Measurements from ENCODE around the gene LPAR2. TPM values are rescaled to one million over a fixed set of nuclear protein-coding genes. Genes with fewer than 3 reads are reported as not detected.
"Not testable (repeated sequence)": the region's sequence is repeated elsewhere in the genome, so short reads cannot be mapped to it uniquely, and the experiment has no call there.

Gene LPAR2
- total RNA-seq, 3 donors from 2014 or later: 9.4 to 15.1 (median 14.7) TPM

DNA sequence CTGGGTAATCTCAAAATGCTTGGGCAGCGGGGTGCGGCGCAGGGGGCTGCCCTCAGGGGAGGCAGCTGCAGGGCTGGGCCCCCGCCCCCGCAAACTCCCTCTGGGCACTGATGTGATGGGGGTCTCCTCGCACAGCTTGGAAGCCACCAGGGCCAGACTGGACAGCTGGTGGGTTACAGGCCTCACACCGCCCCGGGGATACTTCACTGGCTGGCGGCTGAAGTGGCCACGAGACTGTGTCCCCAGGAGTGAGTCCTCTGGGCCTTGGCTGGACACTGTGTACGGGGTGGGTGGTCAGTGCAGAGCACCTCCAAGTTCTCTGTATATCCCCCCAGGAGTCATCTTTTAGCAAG, 2.0 kb upstream of the LPAR2 start:
- no peaks in the 10 kb centered on the region for H3K9me3 Mint-ChIP-seq
- peaks cover 19% of the 10 kb centered on the region for H3K36me3 Mint-ChIP-seq (ENCODE audit: insufficient read depth)
- H3K27me3 Mint-ChIP-seq (ENCODE audit: low read depth): no peaks in the 10 kb centered on the region
- ATAC-seq (no peak), DNase-seq (no peak)
- no peak overlapping the region for H3K4me3 Mint-ChIP-seq
- peaks cover 29% of the 10 kb centered on the region for H3K4me1 Mint-ChIP-seq (ENCODE audit: low read depth)

- H3K27me3 Mint-ChIP-seq (ENCODE audit: low read depth): no peaks in the 10 kb centered on the region
- ATAC-seq (peak; percentile 35 to 53), DNase-seq (peak; percentile 60)
- H3K4me1 Mint-ChIP-seq (ENCODE audit: low read depth): peaks cover 23% of the 10 kb centered on the region
- H3K36me3 Mint-ChIP-seq (ENCODE audit: insufficient read depth): peaks cover 9% of the 10 kb centered on the region
- H3K9me3 Mint-ChIP-seq: no peaks in the 10 kb centered on the region
- peak overlapping the region; percentile 74 for H3K4me3 Mint-ChIP-seq
Measured at GRCh38 chr19:19628501-19629134, 598 bp upstream of the LPAR2 start.

DNA sequence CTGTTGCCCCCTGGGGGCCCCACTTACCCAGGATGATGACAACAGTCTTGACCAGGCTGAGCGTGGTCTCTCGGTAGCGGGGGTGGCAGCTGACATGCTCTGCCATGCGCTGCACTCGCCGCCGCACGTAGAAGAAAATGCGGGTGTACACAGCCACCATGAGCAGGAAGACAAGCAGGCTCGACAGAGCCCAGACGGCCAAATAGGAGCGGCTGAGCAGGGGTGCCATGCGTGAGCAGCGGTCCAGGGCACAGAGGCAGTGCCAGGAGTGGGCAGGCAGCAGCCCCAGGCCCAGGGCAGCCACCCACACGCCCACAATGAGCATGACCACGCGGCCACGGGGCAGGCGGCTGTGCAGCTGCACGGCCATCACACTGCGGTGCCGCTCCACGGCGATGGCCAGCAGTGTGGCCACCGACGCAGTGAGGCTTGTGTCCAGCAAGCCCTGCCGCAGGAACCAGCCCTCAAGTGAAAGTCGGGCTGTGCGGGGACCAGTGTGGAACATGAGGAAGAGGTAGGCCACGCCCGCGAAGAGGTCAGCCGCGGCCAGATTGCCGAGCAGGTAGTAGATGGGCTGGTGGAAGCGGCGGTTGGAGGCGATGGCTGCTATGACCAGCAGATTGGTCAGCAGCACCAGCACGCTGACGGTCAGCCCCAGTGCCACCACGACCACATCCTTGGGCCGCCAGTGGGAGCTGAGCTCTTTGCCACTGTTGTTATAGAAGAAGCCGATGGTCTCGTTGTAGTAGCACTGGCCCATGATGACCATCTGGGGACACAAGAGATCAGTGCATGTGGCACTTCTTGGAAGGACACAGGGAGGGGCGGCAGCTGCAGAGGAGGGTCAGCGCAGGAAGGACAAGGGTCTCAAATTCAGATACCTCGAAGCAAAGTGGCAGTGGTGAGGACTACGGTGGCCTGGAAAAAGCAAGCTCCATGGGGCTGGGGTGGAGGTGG, 1.2 kb downstream of the LPAR2 start:
- no peaks in the 10 kb centered on the region for H3K27me3 Mint-ChIP-seq (ENCODE audit: low read depth)
- ATAC-seq: no peak
- peak overlapping the region; percentile 91 for H3K4me3 Mint-ChIP-seq
- peaks cover 4% of the 10 kb centered on the region for H3K36me3 Mint-ChIP-seq (ENCODE audit: insufficient read depth)
- H3K9me3 Mint-ChIP-seq: no peaks in the 10 kb centered on the region
- H3K4me1 Mint-ChIP-seq (ENCODE audit: low read depth): peaks cover 21% of the 10 kb centered on the region
- no peak for DNase-seq

DNA sequence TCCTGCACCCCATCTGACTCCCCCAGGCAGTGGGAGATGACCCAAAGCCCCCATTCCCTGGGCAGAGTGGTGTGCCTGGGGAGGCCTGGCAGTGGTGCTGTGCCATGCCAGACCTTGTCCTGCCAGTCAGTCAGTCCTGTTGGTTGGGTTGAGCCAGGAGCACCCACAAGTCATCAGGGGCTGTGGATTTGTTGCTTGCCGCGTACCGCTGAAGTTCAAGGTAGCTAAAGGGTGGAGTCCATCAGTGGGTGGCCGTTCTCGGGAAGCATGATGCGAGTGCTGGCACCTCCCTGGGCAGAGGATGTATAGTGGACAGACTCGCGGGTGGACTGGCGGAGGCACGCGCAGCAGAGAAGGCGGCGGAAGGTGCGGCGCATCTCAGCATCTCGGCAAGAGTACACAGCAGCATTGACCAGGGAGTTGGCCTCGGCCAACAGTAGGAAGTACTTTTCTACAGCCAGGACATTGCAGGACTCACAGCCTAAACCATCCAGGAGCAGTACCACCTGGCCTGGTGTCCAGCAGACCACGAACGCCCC, 3.9 kb downstream of the LPAR2 start:
- Mint-ChIP-seq H3K27me3 (ENCODE audit: low read depth) (no peaks in the 10 kb centered on the region), H3K4me3 (no peak overlapping the region), H3K9me3 (no peaks in the 10 kb centered on the region), H3K36me3 (ENCODE audit: insufficient read depth) (peaks cover 2% of the 10 kb centered on the region), H3K4me1 (ENCODE audit: low read depth) (peaks cover 25% of the 10 kb centered on the region)
- no peak for ATAC-seq
- no peak for DNase-seq

- Mint-ChIP-seq H3K27me3 (ENCODE audit: low read depth) (no peaks in the 10 kb centered on the region), H3K36me3 (ENCODE audit: insufficient read depth) (peaks cover 2% of the 10 kb centered on the region), H3K4me3 (no peak overlapping the region), H3K9me3 (no peaks in the 10 kb centered on the region), H3K4me1 (ENCODE audit: low read depth) (peaks cover 27% of the 10 kb centered on the region)
- DNase-seq (no peak), ATAC-seq (no peak)
Measured at GRCh38 chr19:19623383-19623782, 4.6 kb downstream of the LPAR2 start.

DNA sequence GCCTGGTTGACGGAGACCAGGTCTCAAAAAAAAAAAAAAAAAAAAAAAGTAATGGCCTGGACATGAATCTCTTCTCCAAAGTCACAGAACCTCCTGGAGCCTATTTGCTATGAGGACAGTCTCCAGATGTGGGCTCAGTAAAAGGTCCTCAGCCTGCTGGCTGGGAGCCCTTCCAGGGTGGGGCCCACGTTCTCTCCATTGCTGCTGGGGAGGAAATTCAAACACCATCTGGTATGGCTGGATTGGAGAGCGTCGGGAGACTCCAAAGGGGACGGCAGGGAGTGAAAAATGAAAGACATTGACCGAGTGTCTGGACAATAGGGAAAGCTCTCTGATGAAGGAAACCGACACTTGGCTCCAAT, 8.2 kb downstream of the LPAR2 start:
- H3K9me3 Mint-ChIP-seq: no peaks in the 10 kb centered on the region
- peaks cover 37% of the 10 kb centered on the region for H3K4me1 Mint-ChIP-seq (ENCODE audit: low read depth)
- no peak for ATAC-seq
- H3K4me3 Mint-ChIP-seq: no peak overlapping the region
- no peaks in the 10 kb centered on the region for H3K27me3 Mint-ChIP-seq (ENCODE audit: low read depth)
- no peak for DNase-seq
- H3K36me3 Mint-ChIP-seq (ENCODE audit: insufficient read depth): no peaks in the 10 kb centered on the region

DNA sequence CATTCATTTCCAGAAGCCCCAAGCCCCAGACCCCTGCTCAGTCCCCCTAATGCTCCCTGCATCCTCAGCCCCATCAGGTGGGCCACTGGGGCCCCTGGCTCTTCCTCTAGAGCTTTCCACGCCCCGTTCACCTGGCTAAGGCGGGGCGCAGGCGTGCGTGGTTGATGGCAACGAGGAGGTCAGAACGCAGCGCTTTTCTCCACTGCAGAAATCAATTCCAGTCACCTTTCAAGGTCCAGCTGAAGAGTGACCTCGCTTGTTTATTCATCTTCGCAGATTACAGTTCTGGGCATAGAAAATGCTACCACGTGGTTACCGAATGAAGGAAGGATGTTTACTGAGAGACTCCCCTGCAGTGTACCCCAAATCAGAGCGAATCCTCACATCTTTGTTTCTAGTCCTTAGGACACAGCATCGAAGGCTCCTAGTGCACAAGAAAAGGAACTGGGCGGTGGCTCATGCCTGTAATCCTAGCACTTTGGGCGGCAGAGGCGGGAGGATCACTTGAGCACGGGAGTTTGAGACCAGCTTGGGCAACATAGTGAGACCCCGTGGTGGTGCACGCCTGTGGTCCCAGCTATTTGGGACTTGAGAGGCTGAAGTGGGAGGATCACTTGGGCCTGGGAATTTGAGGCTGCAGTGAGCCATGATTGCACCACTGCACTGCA, 8.7 kb downstream of the LPAR2 start:
- no peaks in the 10 kb centered on the region for H3K36me3 Mint-ChIP-seq (ENCODE audit: insufficient read depth)
- DNase-seq (no peak), ATAC-seq (no peak)
- H3K4me3 Mint-ChIP-seq: peak overlapping the region; percentile 83
- H3K9me3 Mint-ChIP-seq: no peaks in the 10 kb centered on the region
- H3K4me1 Mint-ChIP-seq (ENCODE audit: low read depth): peaks cover 40% of the 10 kb centered on the region
- H3K27me3 Mint-ChIP-seq (ENCODE audit: low read depth): no peaks in the 10 kb centered on the region

DNA sequence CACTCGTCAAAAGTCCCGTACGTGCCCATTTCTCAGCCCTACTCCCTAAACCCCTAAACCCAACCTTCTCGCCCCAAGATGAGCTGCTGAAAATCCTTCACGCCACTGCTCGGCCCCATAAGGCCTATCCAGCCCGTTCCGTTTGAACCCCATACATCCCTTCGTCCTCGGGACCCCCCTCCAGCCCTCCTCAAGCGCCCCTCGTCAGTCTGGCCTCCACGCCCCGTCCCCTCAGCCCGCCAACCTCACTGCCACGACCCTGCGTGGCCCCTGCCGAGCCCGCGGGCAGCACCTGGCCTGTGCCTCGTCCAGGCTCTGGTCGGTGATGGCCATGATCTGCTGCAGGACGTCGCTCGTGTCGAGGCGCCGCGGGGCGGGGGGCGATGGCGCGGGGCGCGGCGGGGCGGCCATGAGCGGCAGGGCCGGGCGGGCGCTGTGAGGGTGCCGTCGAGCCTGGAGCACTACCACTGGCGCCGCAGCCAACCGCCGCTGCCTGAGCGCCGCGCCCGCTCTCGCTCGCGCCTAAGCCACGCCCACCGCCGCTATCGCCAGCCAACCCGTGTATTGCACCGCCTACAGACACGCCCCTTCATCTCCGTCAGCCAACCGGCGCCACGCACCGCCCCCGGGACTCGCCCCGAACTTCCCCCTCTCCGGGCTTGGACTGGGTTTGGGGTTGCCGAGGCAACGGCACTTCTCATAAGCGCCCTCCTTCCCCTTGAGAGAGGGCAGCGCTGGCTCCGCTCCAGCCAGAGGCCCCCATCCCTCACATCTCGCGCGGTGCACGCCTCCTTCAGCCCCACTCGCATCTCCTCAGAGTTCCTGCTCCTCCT, 9.6 kb downstream of the LPAR2 start, which contains the start of gene PBX4:
Gene PBX4, minus strand, starts transcription at position 469 of the 833 bp plus-strand sequence. Its CDS starts 58 bp downstream, at position 411.
- DNase-seq (peak; percentile 99), ATAC-seq (peak; percentile 96)
- Mint-ChIP-seq H3K4me1 (ENCODE audit: low read depth) (peaks cover 48% of the 10 kb centered on the region), H3K36me3 (ENCODE audit: insufficient read depth) (peaks cover 4% of the 10 kb centered on the region), H3K27me3 (ENCODE audit: low read depth) (no peaks in the 10 kb centered on the region), H3K4me3 (peak within 1 kb of the TSS; percentile 83), H3K9me3 (no peaks in the 10 kb centered on the region)

- peaks cover 59% of the 10 kb centered on the region for H3K4me1 Mint-ChIP-seq (ENCODE audit: low read depth)
- peak overlapping the region; percentile 71 for H3K4me3 Mint-ChIP-seq
- ATAC-seq: peak; percentile 28 to 36
- DNase-seq: no peak
- H3K36me3 Mint-ChIP-seq (ENCODE audit: insufficient read depth): peaks cover 7% of the 10 kb centered on the region
- no peaks in the 10 kb centered on the region for H3K27me3 Mint-ChIP-seq (ENCODE audit: low read depth)
- no peaks in the 10 kb centered on the region for H3K9me3 Mint-ChIP-seq
Measured at GRCh38 chr19:19615086-19615485, 12.9 kb downstream of the LPAR2 start.

DNA sequence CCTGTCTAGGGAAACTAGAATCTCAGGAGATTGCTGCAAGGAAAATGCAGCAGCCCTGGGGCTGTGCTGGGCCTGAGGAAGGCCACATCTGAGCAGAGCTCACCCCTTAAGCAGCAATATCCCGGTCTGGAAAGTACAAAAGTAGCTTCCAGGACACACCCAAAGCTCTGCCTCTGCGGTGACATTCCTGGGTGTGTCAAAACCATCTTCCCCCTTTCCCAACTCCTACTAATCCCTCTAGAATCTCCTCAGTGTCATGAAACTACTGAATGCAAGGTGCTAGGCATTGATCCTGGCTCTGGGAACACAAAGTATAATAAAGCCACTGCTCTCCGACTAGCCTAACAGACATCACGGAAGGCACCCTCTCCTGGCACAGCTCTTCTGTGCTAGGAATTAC, 14.5 kb downstream of the LPAR2 start:
- ATAC-seq (no peak), DNase-seq (no peak)
- Mint-ChIP-seq H3K27me3 (ENCODE audit: low read depth) (no peaks in the 10 kb centered on the region), H3K4me3 (no peak overlapping the region), H3K9me3 (no peaks in the 10 kb centered on the region), H3K36me3 (ENCODE audit: insufficient read depth) (peaks cover 12% of the 10 kb centered on the region), H3K4me1 (ENCODE audit: low read depth) (peaks cover 58% of the 10 kb centered on the region)

DNA sequence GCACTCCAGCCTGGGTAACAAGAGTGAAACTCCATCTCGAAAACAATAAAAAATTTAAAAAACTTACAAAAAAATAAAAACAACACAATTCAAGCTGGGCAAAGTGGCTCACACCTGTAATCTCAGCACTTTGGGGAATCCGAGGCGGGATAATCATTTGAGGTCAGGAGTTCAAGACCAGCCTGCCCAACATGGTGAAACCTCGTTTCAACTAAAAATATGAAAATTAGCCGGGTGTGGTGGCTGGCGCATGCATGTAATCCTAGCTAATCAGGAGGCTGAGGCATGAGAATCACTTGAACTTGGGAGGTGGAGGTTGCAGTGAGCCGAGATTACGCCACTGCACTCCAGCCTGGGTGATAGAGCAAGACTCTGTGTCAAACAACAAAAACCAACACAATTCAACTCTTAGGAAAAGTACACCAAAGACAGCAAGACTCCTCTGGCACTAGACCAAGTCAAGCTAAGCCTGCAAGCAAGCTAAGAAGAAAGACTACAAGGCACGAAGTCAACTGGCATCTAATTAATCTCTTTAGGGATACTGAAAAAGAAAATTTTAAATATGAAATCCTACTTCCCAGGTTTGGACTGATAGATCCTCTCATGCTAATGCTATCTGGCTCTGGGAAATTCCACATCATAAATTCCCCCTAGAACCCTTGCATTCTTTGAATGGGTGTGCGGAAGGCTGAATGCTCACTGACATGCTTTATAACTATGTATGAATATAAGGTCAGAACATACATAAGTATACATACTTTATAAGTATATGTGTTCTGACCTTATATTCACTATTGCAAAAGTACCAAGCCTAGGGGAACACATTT, 17.4 kb downstream of the LPAR2 start:
- H3K9me3 Mint-ChIP-seq: no peaks in the 10 kb centered on the region
- H3K4me3 Mint-ChIP-seq: no peak overlapping the region
- peaks cover 19% of the 10 kb centered on the region for H3K36me3 Mint-ChIP-seq (ENCODE audit: insufficient read depth)
- DNase-seq (no peak), ATAC-seq (no peak)
- peaks cover 53% of the 10 kb centered on the region for H3K4me1 Mint-ChIP-seq (ENCODE audit: low read depth)
- H3K27me3 Mint-ChIP-seq (ENCODE audit: low read depth): no peaks in the 10 kb centered on the region

DNA sequence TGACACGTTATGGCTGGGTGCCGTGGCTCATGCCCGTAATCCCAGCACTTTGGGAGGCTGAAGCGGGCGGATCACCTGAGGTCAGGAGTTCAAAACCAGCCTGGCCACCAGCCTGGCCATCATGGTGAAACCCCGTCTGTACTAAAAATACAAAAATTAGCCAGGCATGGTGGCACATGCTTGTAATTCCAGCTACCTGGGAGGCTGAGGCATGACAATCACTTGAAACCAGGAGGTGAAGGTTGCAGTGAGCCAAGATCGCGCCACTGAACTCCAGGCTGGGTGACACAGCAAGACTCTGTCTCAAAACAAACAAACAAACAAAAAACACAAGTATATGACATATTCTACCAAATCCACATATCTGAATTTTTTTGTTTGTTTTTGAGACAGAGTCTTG, 21.3 kb downstream of the LPAR2 start:
- not testable (repeated sequence) for H3K27me3 Mint-ChIP-seq (ENCODE audit: low read depth); H3K9me3 Mint-ChIP-seq; H3K4me3 Mint-ChIP-seq; DNase-seq; ATAC-seq
- Mint-ChIP-seq H3K36me3 (ENCODE audit: insufficient read depth) (peaks cover 12% of the 10 kb centered on the region), H3K4me1 (ENCODE audit: low read depth) (peaks cover 51% of the 10 kb centered on the region)

- Mint-ChIP-seq H3K4me1 (ENCODE audit: low read depth) (peaks cover 58% of the 10 kb centered on the region), H3K36me3 (ENCODE audit: insufficient read depth) (peaks cover 16% of the 10 kb centered on the region), H3K9me3 (peaks cover 5% of the 10 kb centered on the region), H3K27me3 (ENCODE audit: low read depth) (no peaks in the 10 kb centered on the region), H3K4me3 (peak overlapping the region; percentile 19)
- ATAC-seq (peak; percentile 79 to 81), DNase-seq (peak; percentile 59)
Measured at GRCh38 chr19:19606021-19606420, 22.0 kb downstream of the LPAR2 start.
